Fibroblast of skin of right biceps (primary cell): Measurements from ENCODE around the gene PHF14.
"Not testable (repeated sequence)": the region's sequence is repeated elsewhere in the genome, so short reads cannot be mapped to it uniquely, and the experiment has no call there.

Source experiments
- DNase-seq: peaks from one replicate; pipeline ENCODE4 v3.0.0-alpha.2; 2013

PHF14 gene

GRCh38 chr7:10973061-10973941 lies at the start of gene PHF14:
PHF14 (plus strand) TSS chr7:10973872; CDS start chr7:10974324, 452 bp downstream.
- peak; percentile 96 for DNase-seq

DNA sequence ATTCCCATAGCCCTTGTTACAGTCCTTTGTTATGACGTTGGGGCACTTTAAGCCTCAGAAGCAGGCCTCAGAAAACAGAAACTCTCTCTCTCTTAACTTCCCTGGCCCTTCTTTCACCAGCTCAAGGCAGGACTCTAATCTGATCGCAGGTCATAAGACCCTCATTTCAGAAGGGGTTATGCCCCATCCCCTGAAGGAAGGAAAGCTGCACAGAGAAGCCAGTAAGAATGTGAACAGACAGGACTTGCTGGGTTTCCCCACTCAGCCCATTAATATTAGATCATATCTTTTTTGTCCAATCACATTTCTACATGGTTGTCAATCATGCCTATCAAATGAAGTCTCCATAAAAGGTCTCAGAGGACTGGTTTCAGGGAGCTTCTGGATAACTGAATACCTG lies 49.3 kb upstream of the PHF14 start:
- no peak for DNase-seq

DNA sequence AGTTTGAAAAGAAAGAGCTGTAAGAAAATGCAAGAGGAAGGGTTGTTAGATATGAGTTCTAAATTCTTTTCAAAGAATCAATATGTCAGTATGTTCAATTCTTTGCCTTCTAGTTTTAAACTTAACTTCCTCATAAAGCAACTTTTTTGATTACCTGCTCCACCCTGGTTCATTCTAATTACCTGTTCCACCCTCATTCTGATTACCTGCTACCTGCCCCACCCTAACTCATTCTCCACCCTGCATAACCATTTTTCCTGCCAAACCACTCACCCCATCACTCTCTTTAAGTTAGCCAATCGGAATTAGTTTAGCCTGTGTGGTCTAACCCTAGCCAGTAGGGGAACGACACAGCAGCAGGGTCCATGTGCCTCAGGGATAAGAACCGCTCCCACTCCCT lies 45.5 kb upstream of the PHF14 start:
- DNase-seq, result not testable (repeated sequence)

DNA sequence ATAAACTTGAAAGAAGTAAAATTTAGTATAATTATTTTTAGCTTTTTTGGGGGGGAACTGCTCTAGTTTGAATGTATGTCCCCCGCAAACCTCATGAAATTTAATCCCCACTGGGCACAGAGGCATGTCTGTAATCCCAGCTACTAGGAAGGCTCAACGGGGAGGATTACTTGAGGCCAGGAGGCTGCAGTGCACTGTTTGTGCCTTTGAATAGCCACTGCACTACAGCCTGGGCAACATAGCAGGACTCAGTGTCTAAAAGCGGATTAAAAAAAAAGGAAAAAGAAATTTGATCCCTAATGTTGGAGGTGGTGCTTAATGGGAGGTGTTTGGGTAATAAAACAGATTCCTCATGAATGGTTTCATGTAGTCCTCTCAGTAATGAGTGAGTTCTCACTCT lies 43.1 kb upstream of the PHF14 start:
- DNase-seq, result no peak

DNA sequence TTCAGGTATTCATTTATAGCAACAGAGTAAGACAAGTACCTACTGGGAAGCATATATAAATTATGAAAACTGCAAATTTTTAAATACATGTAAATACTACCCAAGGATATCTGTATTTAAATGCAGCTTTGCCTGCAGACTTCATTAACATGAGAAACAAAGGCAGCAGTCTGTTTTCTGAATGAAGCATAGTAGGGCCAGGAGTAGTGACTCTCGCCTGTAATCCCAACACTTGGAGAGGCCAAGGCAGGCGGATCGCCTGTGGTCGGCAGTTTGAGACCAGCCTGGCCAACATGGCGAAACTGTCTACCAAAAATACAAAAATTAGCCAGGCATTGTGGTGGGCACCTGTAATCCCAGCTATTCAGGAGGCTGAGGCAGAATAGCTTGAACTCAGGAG lies 42.5 kb upstream of the PHF14 start:
- no peak for DNase-seq

DNA sequence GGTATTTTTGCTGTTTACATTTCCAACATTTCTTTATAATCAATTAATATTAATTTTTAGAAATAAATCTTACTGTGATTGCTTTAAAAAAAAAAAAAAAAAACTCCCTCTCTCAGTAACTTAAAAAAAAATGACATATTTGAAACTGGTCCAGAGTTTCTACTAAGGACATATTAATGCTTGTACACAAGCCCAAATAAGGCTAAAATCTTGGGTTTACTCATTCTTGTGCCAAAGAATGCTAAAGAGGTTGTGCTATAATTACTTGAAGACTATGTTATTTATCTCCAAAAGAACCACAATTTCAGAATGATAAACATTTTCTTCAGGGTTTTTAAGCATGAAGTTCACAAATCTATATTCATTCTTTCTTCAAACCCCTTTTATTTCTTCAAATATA lies 39.4 kb upstream of the PHF14 start:
- peak; percentile 72 for DNase-seq

DNA sequence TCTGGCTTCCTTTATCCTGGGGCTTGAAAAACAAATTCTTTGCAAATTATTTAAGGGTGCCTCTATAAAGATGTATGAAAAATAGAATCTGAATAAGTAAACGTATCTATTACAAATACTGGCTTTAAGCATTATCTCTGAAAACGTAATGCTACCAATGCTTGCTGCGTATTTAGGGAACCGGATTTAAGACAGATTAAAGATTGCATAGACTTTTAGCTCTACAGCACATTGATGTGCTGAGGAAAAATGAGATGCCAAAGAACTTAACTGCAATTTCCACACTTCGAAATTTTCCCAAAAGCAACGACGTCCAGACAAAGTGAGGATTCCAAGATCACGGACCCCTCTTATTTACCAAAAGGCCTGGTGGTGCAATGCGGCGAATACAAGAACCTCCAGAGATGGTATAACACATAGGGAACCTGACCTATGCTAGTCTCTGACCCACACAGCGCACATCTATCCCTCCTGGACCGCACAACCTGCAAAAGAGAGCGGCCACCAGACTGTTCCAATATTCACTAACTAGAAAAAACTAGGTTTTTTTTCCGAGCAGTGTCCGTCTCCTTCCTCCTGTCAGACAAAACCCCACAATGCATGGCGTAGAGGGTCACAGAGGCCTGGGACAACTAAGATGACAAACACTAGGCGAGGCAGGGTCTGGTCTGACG lies 34.3 kb upstream of the PHF14 start:
- peak; percentile 2 for DNase-seq

DNA sequence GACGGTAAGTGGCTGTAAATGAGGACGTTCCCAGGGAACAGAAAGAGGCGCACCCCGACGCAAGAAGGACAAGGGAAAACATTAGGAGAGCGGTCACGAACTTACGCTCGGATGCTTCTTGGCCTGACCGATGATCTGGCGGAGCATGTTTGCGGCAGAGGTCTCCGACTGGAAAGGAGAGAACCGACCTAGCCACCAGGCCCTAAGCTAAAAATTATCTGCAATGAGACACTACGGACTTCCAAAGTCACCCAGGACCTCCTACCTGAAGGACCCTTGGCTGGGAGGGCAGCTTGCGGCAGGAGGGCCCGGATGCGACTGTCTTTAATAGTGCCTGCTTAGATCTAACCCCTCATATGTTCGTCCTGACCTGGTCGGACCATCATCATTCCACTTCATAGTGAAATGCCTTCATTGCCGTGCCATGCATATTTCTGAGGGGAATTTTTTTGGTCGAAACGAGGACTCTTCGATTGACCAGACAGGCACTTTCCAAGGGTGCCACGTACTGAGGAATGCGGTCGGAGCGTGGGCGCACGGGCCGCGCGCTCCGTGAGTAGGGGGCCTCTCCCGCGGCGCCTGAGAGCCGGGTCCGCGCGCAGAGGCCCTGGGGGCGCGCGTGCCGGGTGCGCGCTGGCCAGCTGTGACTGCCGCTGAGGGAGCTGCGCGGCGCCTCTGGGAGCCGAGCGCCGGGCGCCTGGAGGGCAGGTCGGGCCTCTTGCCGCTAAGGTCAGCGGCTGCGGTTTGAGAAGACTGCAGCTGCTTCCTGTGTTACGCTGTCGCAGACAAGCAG lies 33.6 kb upstream of the PHF14 start:
- peak; percentile 95 for DNase-seq

DNA sequence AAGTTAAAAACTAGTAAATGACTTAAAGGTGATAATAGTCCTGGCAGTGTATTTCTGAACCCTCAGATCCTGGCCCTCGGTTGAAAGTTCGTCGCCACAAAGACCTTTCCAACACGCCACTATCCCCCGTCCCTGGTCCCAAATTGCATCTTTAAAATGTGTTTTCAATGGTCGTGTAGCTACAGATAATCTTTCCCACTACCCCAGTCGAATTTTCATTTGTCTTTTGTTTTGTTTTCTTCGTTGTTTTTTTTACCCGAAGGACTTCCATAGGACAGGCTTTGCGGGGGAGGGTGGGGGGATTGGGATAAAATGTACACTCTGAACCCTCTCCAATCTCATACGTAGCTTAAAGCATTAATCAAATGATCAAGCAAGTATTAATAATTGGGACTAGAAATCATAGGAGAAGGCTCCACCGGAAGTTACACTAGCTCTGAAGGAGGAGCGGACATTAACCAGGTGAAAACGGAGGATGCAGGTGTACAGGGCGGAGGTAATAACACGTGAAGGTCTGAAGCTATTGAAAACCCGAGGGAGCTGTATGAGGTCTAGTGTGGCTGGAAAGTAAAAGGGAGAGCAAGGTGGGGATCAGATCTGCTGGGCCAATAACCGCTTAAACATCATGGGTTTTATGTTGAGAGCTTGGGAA lies 32.8 kb upstream of the PHF14 start:
- no peak for DNase-seq

- no peak for DNase-seq
These were observed 23.2 kb upstream of the PHF14 start for GRCh38 chr7:10950494-10950893.

- not testable (repeated sequence) for DNase-seq
These were observed 22.6 kb upstream of the PHF14 start for GRCh38 chr7:10950974-10951578.

GRCh38 chr7:10952588-10952987 lies 21.1 kb upstream of the PHF14 start:
- no peak for DNase-seq

DNA sequence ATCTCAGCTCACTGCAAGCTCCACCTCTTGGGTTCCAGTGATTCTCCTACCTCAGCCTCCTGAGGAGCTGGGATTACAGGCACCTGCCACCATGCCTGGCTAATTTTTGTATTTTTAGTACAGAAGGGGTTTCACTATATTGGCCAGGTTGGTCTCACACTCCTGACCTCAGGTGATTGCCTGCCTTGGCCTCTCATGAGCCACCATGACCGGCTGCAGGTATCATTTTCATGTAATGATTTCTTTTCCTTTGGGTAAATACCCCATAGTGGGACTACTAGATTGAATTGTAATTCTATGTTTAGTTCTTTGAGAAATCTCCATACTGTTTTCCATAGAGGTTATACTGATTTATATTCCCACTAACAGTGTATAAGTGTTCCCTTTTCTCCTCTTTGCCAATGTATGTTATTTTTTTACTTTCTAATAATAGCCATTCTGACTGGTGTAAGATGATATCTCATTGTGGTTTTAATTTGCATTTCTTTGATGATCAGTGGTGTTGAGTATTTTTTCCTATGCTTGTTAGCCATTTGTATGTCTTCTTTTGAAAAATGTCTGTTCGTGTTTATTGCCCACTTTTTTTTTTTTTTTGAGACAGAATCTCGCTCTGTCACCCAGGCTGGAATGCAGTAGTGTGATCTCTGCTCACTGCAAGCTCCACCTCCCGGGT lies 20.5 kb upstream of the PHF14 start:
- not testable (repeated sequence) for DNase-seq

GRCh38 chr7:10956528-10956927 lies 17.1 kb upstream of the PHF14 start:
- no peak for DNase-seq

DNA sequence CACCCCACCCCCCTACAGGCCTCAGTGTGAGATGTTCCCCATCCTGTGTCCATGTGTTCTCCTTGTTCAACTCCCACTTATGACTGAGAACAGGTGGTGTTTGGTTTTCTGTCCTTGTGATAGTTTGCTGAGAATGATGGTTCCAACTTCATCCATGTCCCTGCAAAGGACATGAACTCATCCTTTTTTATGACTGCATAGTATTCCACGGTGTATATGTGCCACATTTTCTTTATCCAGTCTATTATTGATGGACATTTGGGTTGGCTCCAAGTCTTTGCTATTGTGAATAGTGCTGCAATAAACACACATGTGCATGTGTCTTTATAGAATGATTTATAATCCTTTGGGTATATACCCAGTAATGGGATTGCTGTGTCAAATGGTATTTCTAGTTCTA lies 13.4 kb upstream of the PHF14 start:
- not testable (repeated sequence) for DNase-seq

- DNase-seq, result not testable (repeated sequence)
These were observed 8.7 kb upstream of the PHF14 start for GRCh38 chr7:10965016-10965415.

DNA sequence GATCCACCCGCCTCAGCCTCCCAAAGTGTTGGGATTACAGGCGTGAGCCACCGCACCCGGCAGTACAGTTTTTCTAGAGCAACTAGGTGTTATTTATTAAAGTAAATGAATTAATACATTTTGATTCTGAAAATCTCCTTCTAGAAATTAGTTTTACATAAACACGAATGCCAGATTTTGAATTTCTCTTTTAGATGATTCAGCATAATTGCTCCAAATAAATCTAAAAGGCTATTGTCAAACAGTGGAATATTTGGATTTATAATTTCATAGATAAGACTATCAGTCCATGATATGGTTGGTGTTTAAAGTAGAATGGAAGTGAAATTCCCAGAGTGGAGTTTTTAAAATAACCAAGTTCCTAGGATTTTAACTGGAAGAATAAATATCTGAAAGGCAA lies 1.5 kb upstream of the PHF14 start:
- no peak for DNase-seq

GRCh38 chr7:10973942-10974911 lies 555 bp downstream of the PHF14 start:
- peak; percentile 31 for DNase-seq

- DNase-seq, result no peak
These were observed 3.4 kb downstream of the PHF14 start for GRCh38 chr7:10977113-10977512.

- DNase-seq, result no peak
These were observed 7.6 kb downstream of the PHF14 start for GRCh38 chr7:10981317-10981716.

DNA sequence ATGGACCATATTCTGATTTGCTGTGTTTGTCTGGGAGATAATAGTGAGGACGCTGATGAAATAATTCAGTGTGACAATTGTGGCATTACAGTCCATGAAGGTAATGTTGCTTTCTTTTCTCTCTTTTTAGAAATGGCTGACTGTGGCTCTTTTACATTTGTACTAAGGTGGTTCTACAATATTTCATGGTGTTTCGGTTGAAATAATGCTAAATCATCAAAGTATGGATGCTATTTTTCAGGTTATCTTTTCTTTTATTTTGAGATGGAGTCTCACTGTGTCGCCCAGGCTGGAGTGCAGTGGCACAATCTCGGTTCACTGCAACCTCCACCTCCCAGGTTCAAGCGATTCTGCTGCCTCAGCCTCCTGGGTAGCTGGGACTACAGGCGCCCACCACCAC lies 17.1 kb downstream of the PHF14 start:
- DNase-seq, result not testable (repeated sequence)
